Measurements from ENCODE around the gene RNF13.
"Not testable (repeated sequence)": the region's sequence is repeated elsewhere in the genome, so short reads cannot be mapped to it uniquely, and the experiment has no call there.

Gene RNF13

GRCh38 chr3:149830902-149831301 is 17.9 kb downstream of the RNF13 start:
- in situ Hi-C loops (cut with MboI; ENCODE audit: low pct_unique_long_range_greater_than_20kb, low sequenced_read_pairs, unreplicated experiment) = no loop called here
- DNase-seq (ENCODE audit: low spot score) = no peak

GRCh38 chr3:149831321-149831720 is 18.3 kb downstream of the RNF13 start:
- no peak for TF ChIP-seq CTCF (IDR thresholded peaks at IDR 0.05; ENCODE audit: extremely low read depth, insufficient read depth, missing control alignments)
- in situ Hi-C loops (cut with MboI; ENCODE audit: low pct_unique_long_range_greater_than_20kb, low sequenced_read_pairs, unreplicated experiment) = no loop called here
- DNase-seq (ENCODE audit: low spot score) = no peak

More at GRCh38 chr3:149830902-149831301, 17.9 kb downstream of the RNF13 start:
- no peak for TF ChIP-seq CTCF (IDR thresholded peaks at IDR 0.05; ENCODE audit: extremely low read depth, insufficient read depth, missing control alignments)

GRCh38 chr3:149832086-149832485 is 19.1 kb downstream of the RNF13 start:
- TF ChIP-seq CTCF (IDR thresholded peaks at IDR 0.05; ENCODE audit: extremely low read depth, insufficient read depth, missing control alignments) = no peak
- no peak for DNase-seq (ENCODE audit: low spot score)
- in situ Hi-C loops (cut with MboI; ENCODE audit: low pct_unique_long_range_greater_than_20kb, low sequenced_read_pairs, unreplicated experiment) = no loop called here

GRCh38 chr3:149833241-149833640 is 20.2 kb downstream of the RNF13 start:
- in situ Hi-C loops (cut with MboI; ENCODE audit: low pct_unique_long_range_greater_than_20kb, low sequenced_read_pairs, unreplicated experiment) = no loop called here
- no peak for TF ChIP-seq CTCF (IDR thresholded peaks at IDR 0.05; ENCODE audit: extremely low read depth, insufficient read depth, missing control alignments)

GRCh38 chr3:149838491-149838890 is 25.5 kb downstream of the RNF13 start:
- in situ Hi-C loops (cut with MboI; ENCODE audit: low pct_unique_long_range_greater_than_20kb, low sequenced_read_pairs, unreplicated experiment); DNase-seq (ENCODE audit: low spot score): not testable (repeated sequence)

More at GRCh38 chr3:149833241-149833640, 20.2 kb downstream of the RNF13 start:
- no peak for DNase-seq (ENCODE audit: low spot score)

- in situ Hi-C loops (cut with MboI; ENCODE audit: low pct_unique_long_range_greater_than_20kb, low sequenced_read_pairs, unreplicated experiment); DNase-seq (ENCODE audit: low spot score): not testable (repeated sequence)
Observed at GRCh38 chr3:149839469-149839868, 26.5 kb downstream of the RNF13 start.

GRCh38 chr3:149839896-149840295 is 26.9 kb downstream of the RNF13 start:
- no peak for TF ChIP-seq CTCF (IDR thresholded peaks at IDR 0.05; ENCODE audit: extremely low read depth, insufficient read depth, missing control alignments)
- in situ Hi-C loops (cut with MboI; ENCODE audit: low pct_unique_long_range_greater_than_20kb, low sequenced_read_pairs, unreplicated experiment) = no loop called here
- DNase-seq (ENCODE audit: low spot score) = no peak

- no peak for TF ChIP-seq CTCF (IDR thresholded peaks at IDR 0.05; ENCODE audit: extremely low read depth, insufficient read depth, missing control alignments)
- no peak for DNase-seq (ENCODE audit: low spot score)
- in situ Hi-C loops (cut with MboI; ENCODE audit: low pct_unique_long_range_greater_than_20kb, low sequenced_read_pairs, unreplicated experiment) = no loop called here
Observed at GRCh38 chr3:149843502-149843901, 30.5 kb downstream of the RNF13 start.
